GM12878 (cell line): Measurements from ENCODE around the gene P2RX4. TPM values are rescaled to one million over a fixed set of nuclear protein-coding genes. Genes with fewer than 3 reads are reported as not detected.
A peak's percentile ranks its signal among the peaks of the same experiment; 100 is the strongest.
"Not testable (repeated sequence)": the region's sequence is repeated elsewhere in the genome, so short reads cannot be mapped to it uniquely, and the experiment has no call there.

ENCODE experiments used
- ATAC-seq: fragments of 200-7000 bp; cut with Tn5 transposase; 3 replicates; pipeline ENCODE4 v1.9.1; 2020; ENCODE audit warnings: mild to moderate bottlenecking, moderate library complexity
- BruUV-seq: library from RNA; stranded (reverse); fragments of 400-500 nt; replicated peaks from 2 replicates; lab custom pipeline; 2021; lab: Mats Ljungman, UMichigan
- CTCF ChIA-PET: fragments of 300-600 bp; sonication (Branson Sonifier 250); formaldehyde crosslinking; extraction: SDS; loops from one replicate; lab custom pipeline; 2021; ENCODE audit warnings: inconsistent platforms; lab: Yijun Ruan, JAX
- POLR2A ChIA-PET: fragments of 350-600 bp; formaldehyde crosslinking; extraction: SDS; loops from one replicate; lab custom pipeline; 2021; ENCODE audit warnings: inconsistent platforms; lab: Charles Lee
- RAD21 ChIA-PET: fragments of 300-600 bp; sonication (Branson Sonifier 250); formaldehyde crosslinking; loops from one replicate; lab custom pipeline; 2023; ENCODE audit warnings: antibody characterized with exemption; ENCODE audit not compliant: unreplicated experiment; lab: Charles Lee
- SMC1A ChIA-PET: fragments of 300-600 bp; sonication (Branson Sonifier 250); formaldehyde crosslinking; loops from one replicate; lab custom pipeline; 2023; ENCODE audit not compliant: unreplicated experiment, uncharacterized antibody; lab: Charles Lee
- DNase-seq: peaks from one replicate; pipeline ENCODE4 v3.0.0-alpha.2; 2011; ENCODE audit warnings: low read depth, low spot score
- FAIRE-seq: peaks from 3 replicates; lab custom pipeline; 2011; peaks lifted over from hg19 to GRCh38; lab: Jason Lieb, UNC
- H2AFZ ChIP-seq: 2 replicates; pipeline ENCODE4 v1.6.0; 2011; ENCODE audit warnings: low read depth, low read length, control low read depth; ENCODE audit not compliant: control insufficient read depth
- H3K27ac ChIP-seq: 2 replicates; pipeline ENCODE4 v1.5.1; 2011; ENCODE audit warnings: control low read depth; ENCODE audit not compliant: control insufficient read depth, insufficient read depth
- H3K27me3 ChIP-seq, 2 experiments: replicated peaks in 1 of 2; 2 replicates each; pipeline versions ENCODE4 v1.6.0 to v1.6.1; 2011; ENCODE audit warnings: low read length in 1 of 2; ENCODE audit not compliant: control insufficient read depth in 2 of 2, insufficient read depth in 2 of 2
- H3K36me3 ChIP-seq, 2 experiments: 2 replicates each; pipeline ENCODE4 v1.5.1; 2011; ENCODE audit warnings: low read length in 1 of 2; ENCODE audit not compliant: control insufficient read depth in 2 of 2, insufficient read depth in 2 of 2
- H3K4me1 ChIP-seq: 2 replicates; pipeline ENCODE4 v1.6.1; 2011; ENCODE audit warnings: mild to moderate bottlenecking, low read length, moderate library complexity, mixed read lengths; ENCODE audit not compliant: control insufficient read depth, insufficient read depth
- H3K4me2 ChIP-seq: 2 replicates; pipeline ENCODE4 v1.6.0; 2011; ENCODE audit warnings: control low read depth; ENCODE audit not compliant: control insufficient read depth, insufficient read depth
- H3K4me3 ChIP-seq: fragments of 200-600 bp; sonication (generic); 2 replicates; pipeline ENCODE4 v1.5.1; 2016
- H3K79me2 ChIP-seq: 2 replicates; pipeline ENCODE4 v1.6.0; 2011; ENCODE audit warnings: low read length; ENCODE audit not compliant: control insufficient read depth, insufficient read depth
- H3K9ac ChIP-seq: 2 replicates; pipeline ENCODE4 v1.8.0; 2011; ENCODE audit warnings: low read length, control low read depth, mixed read lengths; ENCODE audit not compliant: control insufficient read depth, insufficient read depth
- H3K9me3 ChIP-seq: replicated peaks from 3 replicates; pipeline ENCODE4 v1.5.1; 2011; ENCODE audit warnings: mild to moderate bottlenecking, low read length; ENCODE audit not compliant: control insufficient read depth, insufficient read depth
- H4K20me1 ChIP-seq: 2 replicates; pipeline ENCODE4 v1.6.0; 2011; ENCODE audit not compliant: control insufficient read depth, insufficient read depth
- CTCF ChIP-seq, 3 experiments: IDR thresholded peaks in 2 of 3; conservative IDR thresholded peaks in 1 of 3; 2 replicates each; pipeline ENCODE4 v1.5.1; 2011; ENCODE audit warnings: low read depth in 3 of 3, low read length in 3 of 3, mild to moderate bottlenecking in 3 of 3, control low read depth in 2 of 3, moderate library complexity in 2 of 3, inconsistent platforms in 1 of 3, mixed read lengths in 1 of 3; ENCODE audit not compliant: control insufficient read depth in 2 of 3, insufficient read depth in 1 of 3; ENCODE audit errors: extremely low read depth in 1 of 3
- MLLT1 ChIP-seq: fragments of 450-650 bp; IDR thresholded peaks from 2 replicates; pipeline ENCODE4 v1.6.1; 2016; ENCODE audit warnings: mild to moderate bottlenecking
- MTA3 ChIP-seq: IDR thresholded peaks from 2 replicates; pipeline ENCODE4 v1.6.1; 2012; ENCODE audit warnings: low read length, inconsistent platforms, borderline replicate concordance
- RAD21 ChIP-seq: IDR thresholded peaks from 2 replicates; pipeline ENCODE4 v1.6.1; 2011; ENCODE audit warnings: mild to moderate bottlenecking, low read depth, low read length, moderate library complexity; ENCODE audit not compliant: insufficient read depth
- RUNX3 ChIP-seq: IDR thresholded peaks from 2 replicates; pipeline ENCODE4 v1.6.1; 2012; ENCODE audit warnings: low read length, inconsistent platforms
- SMC3 ChIP-seq: IDR thresholded peaks from 2 replicates; pipeline ENCODE4 v1.6.1; 2011; ENCODE audit warnings: low read length, improper control_type of control experiment, borderline replicate concordance
- ZBTB33 ChIP-seq: fragments of 450-650 bp; IDR thresholded peaks from 2 replicates; pipeline ENCODE4 v1.6.1; 2017; ENCODE audit warnings: mild to moderate bottlenecking
- ZNF384 ChIP-seq: IDR thresholded peaks from 2 replicates; pipeline ENCODE4 v1.6.1; 2012; ENCODE audit warnings: low read depth, mild to moderate bottlenecking, low read length, improper control_type of control experiment, borderline replicate concordance
- WGBS: methylation state at CpG from one replicate; pipeline ENCODE4 v1.1.6; 2016; ENCODE audit warnings: low lambda C conversion rate; ENCODE audit not compliant: insufficient replicate concordance, insufficient coverage; ENCODE audit errors: missing lambda C conversion rate; 5-methylcytosine and 5-hydroxymethylcytosine counted together
- in situ Hi-C: fragments of 300-500 bp; cut with MboI; formaldehyde crosslinking; loops from 9 replicates; pipeline ENCODE4 v1.14.3; 2018; ENCODE audit warnings: mixed read lengths
- intact Hi-C: fragments of 100-400 bp; cut with micrococcal nuclease; formaldehyde crosslinking; loops from one replicate; pipeline ENCODE4 v1.14.2; 2022; ENCODE audit not compliant: unreplicated experiment
- polyA plus RNA-seq, 11 experiments: library from polyadenylated mRNA; depleted of rRNA in 4 of 11; unstranded in 6 of 11; stranded (reverse) in 5 of 11; fragments of >200 nt; fragmentation: Nextera tagmentation in 4 of 11; fragmentation: Illumina TruSeq in 1 of 11; extraction: Ambion mirVana in 4 of 11; extraction: Trizol in 1 of 11; gene quantifications; 1 replicate in 1 of 11; 2 replicates in 10 of 11; pipeline versions ENCODE4 v1.2.1 to v1.2.3, GENCODE V29; 2011 to 2016; ENCODE audit warnings: inconsistent platforms in 2 of 11, missing spikeins in 2 of 11, low read depth in 1 of 11
- total RNA-seq, 4 experiments: library from RNA; depleted of rRNA in 3 of 4; stranded (reverse); fragments of >200 nt in 3 of 4; fragmentation: Illumina TruSeq in 1 of 4; extraction: Trizol in 1 of 4; gene quantifications; 2 replicates each; pipeline versions ENCODE4 v1.2.1 to v1.2.3, GENCODE V29; 2013 to 2021

P2RX4 gene
- total and polyA plus RNA-seq, 10 of the 15 experiments (the other 5 are each of a cell fraction or from before 2014, with no cell fraction given) = 9.0 to 43.4 (median 20.5) TPM

- H3K4me2 ChIP-seq, H3K9ac ChIP-seq, in situ Hi-C loops, H3K4me3 ChIP-seq, H4K20me1 ChIP-seq, H2AFZ ChIP-seq, H3K9me3 ChIP-seq, H3K36me3 ChIP-seq, DNase-seq, H3K27me3 ChIP-seq, H3K79me2 ChIP-seq, BruUV-seq, H3K27ac ChIP-seq: not testable (repeated sequence)
- CTCF ChIA-PET = interaction anchor here (0.6 to 3.1 kb wide), 13 partner anchors 9 to 170 kb away, joined by 3 to 19 read pairs (median 4); partner anchors contain the start of gene P2RX7
- H3K4me1 ChIP-seq = peaks cover 13% of the 10 kb centered on the region
- FAIRE-seq (peak; percentile 66), ATAC-seq (peak; percentile 73)
- POLR2A ChIA-PET = interaction anchor here (0.7 kb wide), 1 partner anchor 66 kb away, joined by 7 read pairs; the partner anchor contains the start of gene CAMKK2
- SMC1A ChIA-PET = interaction anchor here (0.8 to 1.6 kb wide), 2 partner anchors 9 to 169 kb away, joined by 4 to 5 read pairs; no protein-coding TSS in a partner anchor
- RAD21 ChIA-PET = interaction anchor here (1.5 kb wide), 2 partner anchors 70 to 170 kb away, joined by 3 to 5 read pairs; no protein-coding TSS in a partner anchor
- WGBS = 46% methylated on average over 19 of the region's 19 CpGs
- TF ChIP-seq MTA3 (0 out of 2 replicates have a peak, but pooled peaks have one; percentile 17), ZBTB33 (peak; percentile 89), MLLT1 (peak; percentile 37; the same call in 1 of the 2 replicates), CTCF (IDR thresholded peaks at IDR 0.05 in 2 of 3, conservative IDR thresholded peaks at IDR 0.05 in 1 of 3; ENCODE audit: control insufficient read depth in 2 of 3, extremely low read depth in 1 of 3, insufficient read depth in 1 of 3, low read depth in 3 of 3, low read length in 3 of 3) (peak; percentile 66 to 87 (median 79)), RAD21 (peak; percentile 67), RUNX3 (peak; percentile 46), SMC3 (peak; percentile 56), ZNF384 (peak; percentile 20; the same call in 1 of the 2 replicates)
- intact Hi-C loops = loop anchor here (5.0 kb wide), 3 partner anchors 103 to 168 kb away; no protein-coding TSS in a partner anchor
Observed at GRCh38 chr12:121229826-121230537, 20.1 kb downstream of the P2RX4 start.
